Stimulated activated naive CD4-positive, alpha-beta T cell (primary cell): ENCODE measurements around the gene OR8G1.
"Not testable (repeated sequence)": the region's sequence is repeated elsewhere in the genome, so short reads cannot be mapped to it uniquely, and the experiment has no call there.

Experiments
- DNase-seq, 6 experiments: peaks; one replicate each; lab custom pipeline; 2025; lab: John Stamatoyannopoulos, UW

The OR8G1 gene

GRCh38 chr11:124240621-124241397 lies at the start of gene OR8G1:
Gene OR8G1 (plus strand): TSS chr11:124241095. CDS start chr11:124249676, 8,581 bp downstream.
- DNase-seq = no peak

- no peak for DNase-seq
These were observed 47.5 kb upstream of the OR8G1 start for GRCh38 chr11:124193221-124194010.

GRCh38 chr11:124194293-124195188 lies 46.4 kb upstream of the OR8G1 start:
- DNase-seq = no peak

- peak in 3 of 6 experiments; percentile 5 to 25 (median 21) for DNase-seq
These were observed 45.6 kb upstream of the OR8G1 start for GRCh38 chr11:124195189-124195734.

GRCh38 chr11:124197999-124198398 lies 42.9 kb upstream of the OR8G1 start:
- DNase-seq = no peak

GRCh38 chr11:124198897-124199296 lies 42.0 kb upstream of the OR8G1 start:
- DNase-seq = no peak

GRCh38 chr11:124199702-124200101 lies 41.2 kb upstream of the OR8G1 start:
- no peak for DNase-seq

- DNase-seq = no peak
These were observed 40.2 kb upstream of the OR8G1 start for GRCh38 chr11:124200671-124201070.

GRCh38 chr11:124202951-124203350 lies 37.9 kb upstream of the OR8G1 start:
- no peak for DNase-seq

- no peak for DNase-seq
These were observed 36.9 kb upstream of the OR8G1 start for GRCh38 chr11:124204008-124204407.

- no peak for DNase-seq
These were observed 33.6 kb upstream of the OR8G1 start for GRCh38 chr11:124207102-124207792.

GRCh38 chr11:124209824-124210357 lies 31.0 kb upstream of the OR8G1 start:
- no peak for DNase-seq

GRCh38 chr11:124210421-124210820 lies 30.5 kb upstream of the OR8G1 start:
- DNase-seq = no peak

GRCh38 chr11:124211321-124211720 lies 29.6 kb upstream of the OR8G1 start:
- DNase-seq = no peak

- no peak for DNase-seq
These were observed 26.9 kb upstream of the OR8G1 start for GRCh38 chr11:124214027-124214426.

- no peak for DNase-seq
These were observed 21.8 kb upstream of the OR8G1 start for GRCh38 chr11:124219126-124219525.

- DNase-seq = no peak
These were observed 18.5 kb upstream of the OR8G1 start for GRCh38 chr11:124222407-124222806.

GRCh38 chr11:124224618-124225423 lies 16.1 kb upstream of the OR8G1 start:
- not testable (repeated sequence) for DNase-seq

GRCh38 chr11:124225471-124225870 lies 15.4 kb upstream of the OR8G1 start:
- DNase-seq = no peak

- DNase-seq = no peak
These were observed 7.5 kb upstream of the OR8G1 start for GRCh38 chr11:124233376-124233775.
